Suprapubic skin (tissue), 4 donors: ENCODE data around the gene CDH16.

Experiments
- EP300 ChIP-seq: sonication (generic); formaldehyde crosslinking; IDR thresholded peaks from one replicate; pipeline ENCODE4 v1.6.1; 2017; ENCODE audit warnings: antibody characterized with exemption
- POLR2A ChIP-seq, 2 donors: fragments of 450-650 bp; IDR thresholded peaks; one replicate each; pipeline ENCODE4 v1.6.1; 2017; ENCODE audit warnings: antibody characterized with exemption in 2 of 2, mild to moderate bottlenecking in 2 of 2, moderate library complexity in 2 of 2
- POLR2AphosphoS5 ChIP-seq, 3 donors: sonication (generic); formaldehyde crosslinking; IDR thresholded peaks; one replicate each; pipeline ENCODE4 v1.6.1; 2017; ENCODE audit warnings: antibody characterized with exemption in 3 of 3
- TF ChIP-seq, protein P1 (sequence below), 2 donors: fragments of 200-600 bp in 1 of 2; fragments of 450-650 bp in 1 of 2; sonication (generic) in 1 of 2; IDR thresholded peaks; one replicate each; pipeline ENCODE4 v1.5.1; 2016 to 2019; ENCODE audit warnings: antibody characterized with exemption in 2 of 2, mild to moderate bottlenecking in 1 of 2, moderate library complexity in 1 of 2

DNA sequence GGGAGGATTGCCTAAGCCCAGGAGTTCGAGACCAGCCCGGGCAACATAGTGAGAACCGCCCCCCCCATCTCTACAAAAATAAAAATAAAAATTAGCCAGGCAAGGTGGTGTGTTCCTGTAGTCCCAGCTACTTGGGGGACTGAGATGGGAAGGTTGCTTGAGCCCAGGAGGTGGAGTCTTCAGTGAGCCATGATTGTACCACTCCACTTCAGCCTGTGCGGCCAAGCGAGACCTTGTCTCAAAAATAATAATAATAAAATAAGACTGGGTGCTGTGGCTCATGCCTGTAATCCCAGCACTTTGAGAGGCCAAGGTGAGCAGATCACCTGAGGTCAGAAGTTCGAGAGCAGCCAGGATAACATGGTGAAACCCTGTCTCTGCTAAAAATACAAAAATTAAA lies 26.9 kb downstream of the CDH16 start:
- TF ChIP-seq, protein P1, sequence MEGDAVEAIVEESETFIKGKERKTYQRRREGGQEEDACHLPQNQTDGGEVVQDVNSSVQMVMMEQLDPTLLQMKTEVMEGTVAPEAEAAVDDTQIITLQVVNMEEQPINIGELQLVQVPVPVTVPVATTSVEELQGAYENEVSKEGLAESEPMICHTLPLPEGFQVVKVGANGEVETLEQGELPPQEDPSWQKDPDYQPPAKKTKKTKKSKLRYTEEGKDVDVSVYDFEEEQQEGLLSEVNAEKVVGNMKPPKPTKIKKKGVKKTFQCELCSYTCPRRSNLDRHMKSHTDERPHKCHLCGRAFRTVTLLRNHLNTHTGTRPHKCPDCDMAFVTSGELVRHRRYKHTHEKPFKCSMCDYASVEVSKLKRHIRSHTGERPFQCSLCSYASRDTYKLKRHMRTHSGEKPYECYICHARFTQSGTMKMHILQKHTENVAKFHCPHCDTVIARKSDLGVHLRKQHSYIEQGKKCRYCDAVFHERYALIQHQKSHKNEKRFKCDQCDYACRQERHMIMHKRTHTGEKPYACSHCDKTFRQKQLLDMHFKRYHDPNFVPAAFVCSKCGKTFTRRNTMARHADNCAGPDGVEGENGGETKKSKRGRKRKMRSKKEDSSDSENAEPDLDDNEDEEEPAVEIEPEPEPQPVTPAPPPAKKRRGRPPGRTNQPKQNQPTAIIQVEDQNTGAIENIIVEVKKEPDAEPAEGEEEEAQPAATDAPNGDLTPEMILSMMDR (IDR thresholded peaks at IDR 0.05) = no peak
- no peak for TF ChIP-seq POLR2A (IDR thresholded peaks at IDR 0.05)
- TF ChIP-seq POLR2AphosphoS5 (IDR thresholded peaks at IDR 0.05) = no peak
- TF ChIP-seq EP300 = no peak
